NCI-H510A treated with DMSO at 0.1 percent for 48 hours (cell line): ENCODE measurements around the gene CEP19.
"Not testable (repeated sequence)": the region's sequence is repeated elsewhere in the genome, so short reads cannot be mapped to it uniquely, and the experiment has no call there.

ENCODE experiments used
- DNase-seq: peaks from one replicate; lab custom pipeline; 2025; lab: John Stamatoyannopoulos, UW

CEP19 gene, protein sequence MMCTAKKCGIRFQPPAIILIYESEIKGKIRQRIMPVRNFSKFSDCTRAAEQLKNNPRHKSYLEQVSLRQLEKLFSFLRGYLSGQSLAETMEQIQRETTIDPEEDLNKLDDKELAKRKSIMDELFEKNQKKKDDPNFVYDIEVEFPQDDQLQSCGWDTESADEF

DNA sequence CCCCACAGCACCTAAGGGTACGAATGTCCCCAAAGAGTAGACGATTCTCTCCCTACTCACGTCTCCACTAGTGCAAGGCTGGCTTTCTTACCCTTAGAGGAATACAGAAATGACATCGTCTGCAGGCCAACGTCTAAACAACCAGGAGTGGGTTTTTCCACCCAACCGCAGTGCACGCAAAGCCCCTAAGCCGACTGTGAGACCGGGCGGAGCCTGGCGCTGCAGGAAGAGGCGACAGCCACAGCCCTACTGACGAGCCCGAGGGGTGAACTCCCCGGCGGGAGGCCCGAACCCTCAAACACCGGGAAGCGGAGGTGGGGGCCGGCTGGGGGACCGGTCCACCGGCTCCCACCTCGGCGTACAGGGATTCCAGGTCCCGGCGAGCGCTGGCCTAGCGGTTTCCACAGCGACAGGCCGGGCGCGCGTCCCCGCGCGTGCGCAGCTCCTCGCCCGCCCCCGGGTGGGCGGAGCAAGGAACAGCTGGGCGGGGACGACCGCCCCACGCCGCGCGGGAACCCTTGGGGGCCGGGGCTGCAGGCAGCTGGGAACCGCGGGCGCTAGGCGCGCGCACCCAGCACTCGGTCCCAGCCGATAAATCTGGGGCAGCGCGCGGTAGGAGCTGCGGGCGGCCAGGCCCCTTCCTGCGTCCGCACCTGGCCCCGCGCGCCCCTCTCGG is at the start of gene CEP19, which contains the start of gene PIGX:
Gene CEP19, minus strand, starts transcription at position 413 of the 676 bp plus-strand sequence. CDS start 3,593 bp downstream, outside the sequence.
Gene PIGX, plus strand, starts transcription at position 540 of the 676 bp plus-strand sequence.
- peak; percentile 90 for DNase-seq

DNA sequence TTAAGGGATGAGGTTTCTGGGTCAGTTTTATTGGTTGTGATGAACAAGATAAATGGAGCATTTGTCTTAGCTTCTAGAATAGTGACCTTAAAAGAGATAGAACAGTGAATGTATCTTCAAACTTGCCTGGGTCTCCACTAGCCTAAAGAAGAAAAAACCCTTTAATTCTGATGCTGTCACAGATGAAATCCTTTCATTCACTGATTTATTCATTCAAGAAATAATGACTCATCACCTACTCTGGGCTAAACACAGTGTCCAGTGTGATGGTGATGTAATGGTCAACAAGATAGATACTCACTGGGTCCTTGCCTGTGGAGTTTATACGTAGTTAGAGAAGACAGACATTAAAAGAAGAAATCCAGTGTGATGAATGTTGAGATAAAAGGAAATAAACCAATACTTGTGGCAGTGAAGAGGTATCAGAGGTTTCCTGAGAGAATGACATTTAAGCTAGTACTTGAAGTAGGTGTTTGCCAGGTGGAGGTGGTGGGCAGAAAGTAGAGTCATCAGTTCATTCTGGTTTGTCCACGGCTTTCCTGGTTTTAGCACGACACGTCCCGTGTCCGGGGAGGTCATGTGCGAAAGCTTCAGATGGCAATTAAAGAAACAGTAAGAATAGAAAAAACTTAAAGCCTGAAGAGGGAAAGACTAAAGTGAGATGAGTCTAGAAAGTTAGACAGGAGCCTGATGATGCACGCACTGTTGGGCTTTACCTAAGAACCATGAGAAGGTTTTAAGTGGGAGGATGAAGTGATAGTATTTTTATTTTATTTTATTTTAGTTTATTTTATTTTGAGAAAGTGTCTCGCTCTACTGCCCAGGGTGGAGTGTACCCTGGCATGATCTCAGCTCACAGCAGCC is 46.1 kb upstream of the CEP19 start:
- no peak for DNase-seq

- DNase-seq: no peak
Observed at GRCh38 chr3:196756732-196757131, 44.7 kb upstream of the CEP19 start.

DNA sequence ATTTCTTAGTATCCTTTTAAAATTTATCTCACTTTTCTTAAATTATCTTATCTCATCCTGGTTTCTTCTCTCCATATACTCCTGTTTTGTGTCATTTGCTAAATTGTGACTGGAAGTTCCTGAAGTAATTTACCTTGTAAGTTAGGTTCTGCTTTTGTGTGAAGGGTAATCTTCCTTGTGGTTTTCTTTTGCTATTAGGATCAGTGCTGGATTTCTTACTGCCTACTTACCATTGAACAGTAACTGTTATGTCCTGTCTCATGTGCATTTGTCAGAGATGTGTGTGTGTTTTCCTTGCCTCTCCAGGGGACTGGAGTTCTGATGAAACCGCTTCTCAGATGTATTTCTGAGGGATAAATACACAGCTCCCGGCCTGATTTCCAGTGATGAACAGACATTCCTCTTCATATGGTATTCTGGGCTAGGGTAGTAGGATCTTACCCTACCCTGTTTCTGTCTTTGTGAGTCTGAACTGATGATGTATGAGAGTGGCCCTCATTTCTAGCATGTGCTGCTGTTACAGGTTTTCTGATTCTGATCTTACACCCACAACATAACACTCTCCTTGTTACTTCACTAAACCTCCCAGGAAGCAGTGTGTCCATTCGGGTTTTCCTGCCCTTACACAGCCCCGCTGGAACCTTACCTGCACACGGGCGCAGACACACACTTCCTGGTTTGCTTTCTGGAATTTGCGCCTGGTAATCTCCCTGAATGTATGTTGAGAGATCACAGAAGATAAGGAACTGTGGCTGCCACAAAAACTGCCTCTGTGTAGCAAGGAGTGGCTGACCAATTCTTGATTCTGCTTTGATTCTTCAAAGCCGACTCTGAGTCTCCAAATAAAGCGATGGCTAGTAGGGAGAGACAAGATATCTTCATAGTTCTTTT is 42.3 kb upstream of the CEP19 start:
- DNase-seq: no peak

DNA sequence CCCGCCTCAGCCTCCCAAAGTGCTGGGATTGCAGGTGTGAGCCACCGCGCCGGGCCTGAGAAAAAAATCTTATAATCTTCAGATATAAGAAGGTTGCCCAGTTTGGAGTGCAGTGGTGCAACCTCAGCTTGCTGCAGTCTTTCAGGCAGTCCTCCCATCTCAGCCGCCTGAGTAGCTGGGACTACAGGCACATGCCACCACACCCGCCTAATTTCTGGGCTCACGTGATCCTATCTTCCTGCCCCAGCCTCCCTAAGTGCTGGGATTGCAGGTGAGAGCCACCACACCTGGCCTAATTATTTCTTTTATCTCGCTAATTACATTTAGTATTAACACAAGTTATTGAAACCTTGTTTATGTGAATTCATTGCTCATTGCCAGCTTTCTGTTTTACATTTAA is 41.2 kb upstream of the CEP19 start:
- no peak for DNase-seq

DNA sequence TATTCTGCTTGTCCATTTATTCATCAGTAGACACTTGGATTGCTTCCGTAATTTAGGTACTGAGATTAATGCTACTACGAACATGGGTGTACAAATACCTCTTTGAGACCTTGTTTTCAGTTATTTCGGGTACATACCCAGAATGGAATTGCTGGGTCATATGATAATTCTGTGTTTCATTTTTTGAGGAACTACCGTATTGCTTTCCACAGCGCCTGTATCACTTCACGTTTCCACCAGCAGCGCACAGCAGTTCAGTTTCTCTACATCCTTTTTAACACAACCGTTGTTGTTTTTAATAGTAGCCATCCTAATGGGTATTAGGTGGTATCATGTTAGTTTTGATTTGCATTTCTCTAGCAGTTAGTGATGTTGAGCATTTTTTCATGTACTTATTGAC is 37.1 kb upstream of the CEP19 start:
- no peak for DNase-seq

DNA sequence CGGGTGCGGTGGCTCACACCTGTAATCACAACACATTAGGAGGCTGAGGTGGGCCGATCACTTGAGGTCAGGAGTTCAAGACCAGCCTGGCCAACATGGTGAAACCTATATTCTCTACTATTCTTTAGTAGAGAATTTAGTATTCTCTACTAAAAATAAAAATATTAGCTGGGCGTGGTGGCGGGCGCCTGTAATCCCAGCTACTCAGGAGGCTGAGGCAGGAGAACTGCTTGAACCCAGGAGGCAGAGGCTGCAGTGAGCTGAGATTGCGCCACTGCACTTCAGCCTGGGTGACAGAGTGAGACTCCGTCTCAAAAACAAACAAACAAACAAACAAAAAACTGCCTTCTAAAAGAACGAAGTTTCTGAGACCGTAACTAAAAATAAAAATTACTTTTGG is 31.5 kb upstream of the CEP19 start:
- not testable (repeated sequence) for DNase-seq

DNA sequence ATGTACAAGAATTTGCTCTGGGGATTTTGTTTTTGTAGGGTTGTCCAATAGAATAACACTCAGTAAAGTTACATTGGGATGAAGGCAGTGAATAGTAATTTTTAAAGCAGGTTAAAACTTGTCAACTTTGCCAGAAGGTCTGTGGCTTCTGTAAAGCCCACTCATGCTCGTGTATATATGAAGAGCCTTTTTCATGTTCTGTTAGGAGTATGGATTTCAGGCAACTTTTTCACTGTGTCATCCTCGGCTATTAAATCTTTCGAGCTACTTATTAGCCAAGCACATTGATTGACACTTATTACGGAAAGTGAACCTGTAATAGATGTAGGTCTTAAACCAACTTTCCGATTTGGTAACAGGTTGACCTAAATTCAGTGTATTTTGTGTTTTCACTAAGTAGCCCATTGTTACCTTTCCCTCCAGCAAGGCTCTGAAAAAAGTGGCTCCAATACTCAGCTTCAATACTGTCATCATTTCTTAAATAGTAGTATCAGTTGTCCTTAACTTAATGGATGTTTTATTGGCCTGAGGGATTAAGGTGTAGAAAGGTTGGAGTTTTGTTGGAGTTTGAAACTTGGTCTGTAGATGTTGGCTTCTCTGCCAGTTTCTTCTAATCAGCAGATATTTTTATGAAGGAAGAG is 29.3 kb upstream of the CEP19 start:
- DNase-seq: no peak

GRCh38 chr3:196740481-196741248 is 28.6 kb upstream of the CEP19 start:
- DNase-seq: peak; percentile 79

DNA sequence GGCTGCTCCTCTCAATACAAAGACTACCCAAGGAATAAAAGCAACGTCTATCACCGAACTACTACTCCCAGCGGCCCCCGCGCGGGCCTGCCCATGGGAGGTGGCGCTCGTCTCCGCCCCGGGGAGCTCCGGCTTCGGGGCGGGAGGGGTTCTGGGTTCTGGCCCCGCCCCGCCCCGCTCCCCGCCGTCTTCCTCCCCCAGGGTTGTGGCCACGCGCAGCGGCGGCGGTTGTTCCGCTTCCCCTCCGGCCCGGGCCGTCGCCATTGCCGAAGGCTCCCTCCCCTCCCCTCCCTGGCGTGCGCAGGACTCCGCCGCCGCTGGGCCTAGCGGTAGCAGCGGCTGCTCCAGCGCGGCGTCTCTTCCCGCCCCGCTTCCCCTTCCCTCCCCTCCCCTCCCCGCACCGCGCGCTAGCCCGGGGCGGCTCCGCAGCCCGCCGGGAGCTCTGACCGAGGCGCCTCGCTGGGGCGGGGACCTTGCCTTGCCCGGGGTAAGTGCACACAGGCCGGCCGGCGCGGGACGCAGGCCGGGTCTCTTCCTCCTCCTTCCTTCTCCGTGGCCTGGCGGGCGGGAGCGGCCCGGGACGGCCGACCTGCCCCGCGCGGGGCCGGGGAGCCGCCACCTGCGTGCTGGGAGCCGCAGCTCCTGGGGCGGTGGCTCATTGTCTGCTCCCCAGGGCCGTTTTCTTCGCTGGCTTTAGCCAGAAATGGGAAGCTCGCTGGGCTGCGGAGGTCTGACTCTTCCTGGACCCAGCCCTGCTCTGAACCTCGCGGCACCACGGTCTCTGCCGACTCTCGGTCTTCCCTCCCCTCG is 27.8 kb upstream of the CEP19 start, which contains the start of gene PAK2:
Gene PAK2, plus strand, starts transcription at position 187 of the 810 bp plus-strand sequence. CDS start 42,790 bp downstream, outside the sequence.
- DNase-seq: peak; percentile 94

GRCh38 chr3:196737655-196738054 is 25.6 kb upstream of the CEP19 start:
- no peak for DNase-seq

GRCh38 chr3:196736670-196737374 is 24.8 kb upstream of the CEP19 start:
- DNase-seq: no peak

GRCh38 chr3:196735751-196736150 is 23.7 kb upstream of the CEP19 start:
- no peak for DNase-seq

DNA sequence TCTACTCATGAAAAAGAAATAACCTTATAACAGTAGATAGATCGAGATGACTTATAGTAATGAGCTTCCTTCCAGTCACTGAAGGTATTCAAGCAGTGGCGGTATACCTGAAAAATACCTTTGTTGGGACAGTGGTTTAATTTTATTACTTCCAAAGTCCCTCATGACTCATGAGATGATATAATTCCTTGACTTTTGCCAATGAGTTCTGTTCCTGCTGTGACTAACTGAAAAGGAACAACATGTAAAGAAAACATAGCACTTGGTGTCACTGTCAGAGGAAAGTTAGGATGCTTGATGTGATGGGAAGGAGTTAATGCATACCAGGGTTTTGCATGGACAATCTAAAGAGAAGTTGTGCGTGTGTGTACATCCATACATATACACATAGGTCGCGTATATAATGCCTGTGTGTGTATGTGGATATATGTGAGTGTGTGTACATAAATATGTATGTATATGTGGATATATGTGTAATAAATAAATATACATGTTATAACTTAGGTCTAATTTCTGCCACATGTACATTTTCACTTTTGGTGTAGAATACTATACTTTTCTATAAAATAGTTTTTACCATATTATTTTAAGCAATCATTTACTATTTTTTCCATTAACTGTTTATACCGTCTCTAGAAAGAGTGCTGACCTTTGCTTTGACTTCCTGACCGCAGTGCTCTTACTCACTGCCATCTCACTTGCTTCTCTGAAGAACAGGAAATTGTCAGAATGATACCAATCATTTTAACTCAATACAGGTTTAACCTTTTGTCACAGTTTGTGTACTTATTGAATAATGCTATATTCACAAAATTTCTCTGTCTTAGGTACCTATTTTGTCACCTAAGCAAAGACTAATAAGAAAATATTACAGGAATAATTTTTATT is 15.0 kb upstream of the CEP19 start:
- DNase-seq: no peak

GRCh38 chr3:196721097-196721496 is 9.0 kb upstream of the CEP19 start:
- DNase-seq: no peak

GRCh38 chr3:196717162-196717561 is 5.1 kb upstream of the CEP19 start:
- DNase-seq: not testable (repeated sequence)

GRCh38 chr3:196712514-196713413 is 714 bp upstream of the CEP19 start:
- DNase-seq: peak; percentile 60
